ENCODE data around the gene RBM28.

GRCh38 chr7:128362670-128363069 lies 19.0 kb upstream of the RBM28 start:
- no peak for TF ChIP-seq CTCF (conservative IDR thresholded peaks at IDR 0.05; ENCODE audit: low read depth, low read length)
- no peak for TF ChIP-seq EZH2 (IDR thresholded peaks at IDR 0.05; ENCODE audit: borderline replicate concordance, low read depth, low read length, poor library complexity, severe bottlenecking)

Measured in A673 (cell line).